ENCODE data around the gene EYS.

The EYS gene

DNA sequence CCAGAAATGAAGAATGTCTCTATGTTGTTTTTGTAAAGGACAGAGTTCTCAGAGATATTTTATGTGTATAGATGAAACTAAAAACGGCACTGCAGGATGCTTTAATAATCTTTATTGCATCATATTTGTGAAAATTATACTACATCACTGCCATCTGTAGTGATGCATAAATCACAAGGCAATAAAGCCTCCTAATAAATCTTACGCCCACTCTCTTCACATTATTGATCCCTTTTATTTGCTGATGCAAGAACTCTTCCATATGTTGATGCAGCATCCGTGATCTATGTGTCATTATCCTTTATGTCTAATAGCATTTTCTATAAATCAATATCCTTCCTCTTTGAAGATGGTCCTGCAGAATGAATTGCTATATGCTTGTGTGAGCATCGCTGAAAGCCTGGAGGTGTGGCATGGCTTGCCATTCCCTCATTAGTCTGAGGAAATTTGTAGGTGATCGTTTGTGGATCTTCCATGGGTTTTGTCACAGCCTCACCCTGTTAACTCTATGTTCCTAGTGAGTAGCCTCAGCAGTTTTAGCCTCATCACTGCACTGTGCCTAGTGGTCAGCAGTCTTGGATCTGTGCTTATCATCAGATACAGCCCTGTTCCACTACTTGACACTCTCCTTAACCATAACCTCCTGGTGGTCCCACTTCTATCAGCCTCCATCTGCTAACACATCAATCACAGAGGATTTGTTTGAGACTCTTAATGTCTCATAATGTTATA, 983.5 kb downstream of the EYS start:
- H3K27me3 Mint-ChIP-seq: no peaks in the 10 kb centered on the region

GRCh38 chr6:64721865-64722264, 985.2 kb downstream of the EYS start:
- Mint-ChIP-seq H3K9me3 (peaks cover 7 to 16% of the 10 kb centered on the region in 2 donors), H3K4me1 (no peaks in the 10 kb centered on the region)
- DNase-seq: no peak

More for the DNA sequence above, 983.5 kb downstream of the EYS start:
- no peak overlapping the region for H3K27ac Mint-ChIP-seq
- DNase-seq (no peak), ATAC-seq (no peak)
- no peaks in the 10 kb centered on the region for H3K4me1 Mint-ChIP-seq
- H3K4me3 Mint-ChIP-seq: no peak overlapping the region
- peaks cover 7 to 16% of the 10 kb centered on the region in 2 donors for H3K9me3 Mint-ChIP-seq

GRCh38 chr6:64717281-64717680, 989.7 kb downstream of the EYS start:
- Mint-ChIP-seq H3K27ac (no peak overlapping the region), H3K9me3 (peaks cover 0 to 9% of the 10 kb centered on the region in 2 donors), H3K27me3 (no peaks in the 10 kb centered on the region)

More at GRCh38 chr6:64721865-64722264, 985.2 kb downstream of the EYS start:
- Mint-ChIP-seq H3K4me3 (no peak overlapping the region), H3K27ac (no peak overlapping the region), H3K27me3 (no peaks in the 10 kb centered on the region)
- no peak for ATAC-seq

GRCh38 chr6:64715624-64716023, 991.4 kb downstream of the EYS start:
- Mint-ChIP-seq H3K27ac (no peak overlapping the region), H3K27me3 (no peaks in the 10 kb centered on the region), H3K4me3 (no peak overlapping the region), H3K4me1 (no peaks in the 10 kb centered on the region), H3K9me3 (peaks cover 0 to 8% of the 10 kb centered on the region in 2 donors)
- ATAC-seq (no peak), DNase-seq (no peak)

More at GRCh38 chr6:64717281-64717680, 989.7 kb downstream of the EYS start:
- Mint-ChIP-seq H3K4me1 (no peaks in the 10 kb centered on the region), H3K4me3 (no peak overlapping the region)
- ATAC-seq (no peak), DNase-seq (no peak)

GRCh38 chr6:64714073-64714472, 993.0 kb downstream of the EYS start:
- Mint-ChIP-seq H3K4me1 (no peaks in the 10 kb centered on the region), H3K27me3 (no peaks in the 10 kb centered on the region), H3K9me3 (no peaks in the 10 kb centered on the region), H3K4me3 (no peak overlapping the region), H3K27ac (no peak overlapping the region)
- DNase-seq: no peak
- ATAC-seq: no peak

DNA sequence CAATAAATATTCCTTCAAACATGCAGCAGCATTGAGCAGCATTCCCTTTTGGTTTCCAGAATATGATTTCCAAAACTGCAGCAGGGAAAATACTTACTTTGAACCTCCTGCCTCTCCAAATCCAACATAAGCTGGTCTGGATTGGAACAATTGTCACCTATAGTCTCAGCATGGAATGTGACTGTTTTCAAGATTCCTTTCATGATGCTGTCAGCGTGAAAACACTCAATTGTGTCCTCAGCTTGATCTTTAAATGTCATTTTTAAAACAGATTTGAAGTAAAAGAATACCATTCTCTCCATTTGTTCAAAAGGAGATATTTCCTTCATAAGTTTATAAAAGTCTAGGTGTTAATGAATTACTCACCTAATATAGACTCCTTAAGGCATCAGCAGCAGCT, 993.9 kb downstream of the EYS start:
- H3K9me3 Mint-ChIP-seq: no peaks in the 10 kb centered on the region

GRCh38 chr6:64712606-64713005, 994.4 kb downstream of the EYS start:
- Mint-ChIP-seq H3K9me3 (no peaks in the 10 kb centered on the region), H3K27me3 (no peaks in the 10 kb centered on the region), H3K27ac (no peak overlapping the region), H3K4me3 (no peak overlapping the region), H3K4me1 (no peaks in the 10 kb centered on the region)
- ATAC-seq (no peak), DNase-seq (no peak)

More for the DNA sequence above, 993.9 kb downstream of the EYS start:
- DNase-seq (no peak), ATAC-seq (no peak)
- Mint-ChIP-seq H3K27ac (no peak overlapping the region), H3K4me3 (no peak overlapping the region), H3K27me3 (no peaks in the 10 kb centered on the region), H3K4me1 (no peaks in the 10 kb centered on the region)

- Mint-ChIP-seq H3K4me1 (no peaks in the 10 kb centered on the region), H3K27ac (no peak overlapping the region), H3K9me3 (peaks cover 5 to 16% of the 10 kb centered on the region in 2 donors), H3K27me3 (no peaks in the 10 kb centered on the region), H3K4me3 (no peak overlapping the region)
- no peak for DNase-seq
- ATAC-seq: no peak
Measured at GRCh38 chr6:64703922-64704321, 1003.1 kb downstream of the EYS start.

DNA sequence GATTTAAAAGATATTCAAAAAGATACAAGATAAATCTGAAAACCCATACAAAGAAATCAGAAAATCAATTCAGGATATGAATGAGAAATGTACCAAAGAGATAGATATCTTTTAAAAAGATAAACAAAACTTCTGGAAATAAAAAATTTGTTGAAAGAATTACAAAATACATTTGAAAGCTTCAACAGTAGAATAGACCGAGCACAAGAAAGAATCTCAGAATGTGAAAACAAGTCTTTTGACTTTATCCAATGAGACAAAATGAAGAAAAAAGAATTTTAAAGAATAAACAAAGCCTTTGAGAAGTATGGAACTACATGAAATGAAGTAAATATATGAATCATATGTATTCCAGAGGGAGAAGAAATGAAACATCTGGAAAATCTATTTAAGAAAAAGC, 1011.0 kb downstream of the EYS start:
- peaks cover 7 to 12% of the 10 kb centered on the region in 2 donors for H3K9me3 Mint-ChIP-seq
- no peaks in the 10 kb centered on the region for H3K4me1 Mint-ChIP-seq
- DNase-seq (no peak), ATAC-seq (no peak)
- H3K27me3 Mint-ChIP-seq: no peaks in the 10 kb centered on the region
- no peak overlapping the region for H3K27ac Mint-ChIP-seq
- no peak overlapping the region for H3K4me3 Mint-ChIP-seq

- no peak for ATAC-seq
- H3K4me3 Mint-ChIP-seq: no peak overlapping the region
- no peak overlapping the region for H3K27ac Mint-ChIP-seq
- peaks cover 3 to 11% of the 10 kb centered on the region in 2 donors for H3K9me3 Mint-ChIP-seq
- DNase-seq: no peak
- no peaks in the 10 kb centered on the region for H3K27me3 Mint-ChIP-seq
- no peaks in the 10 kb centered on the region for H3K4me1 Mint-ChIP-seq
Measured at GRCh38 chr6:64694356-64694755, 1012.7 kb downstream of the EYS start.

GRCh38 chr6:64691064-64691463, 1016.0 kb downstream of the EYS start:
- DNase-seq: no peak
- Mint-ChIP-seq H3K4me1 (no peaks in the 10 kb centered on the region), H3K27ac (no peak overlapping the region), H3K27me3 (no peaks in the 10 kb centered on the region), H3K4me3 (no peak overlapping the region), H3K9me3 (peaks cover 6 to 9% of the 10 kb centered on the region in 2 donors)
- ATAC-seq: no peak

DNA sequence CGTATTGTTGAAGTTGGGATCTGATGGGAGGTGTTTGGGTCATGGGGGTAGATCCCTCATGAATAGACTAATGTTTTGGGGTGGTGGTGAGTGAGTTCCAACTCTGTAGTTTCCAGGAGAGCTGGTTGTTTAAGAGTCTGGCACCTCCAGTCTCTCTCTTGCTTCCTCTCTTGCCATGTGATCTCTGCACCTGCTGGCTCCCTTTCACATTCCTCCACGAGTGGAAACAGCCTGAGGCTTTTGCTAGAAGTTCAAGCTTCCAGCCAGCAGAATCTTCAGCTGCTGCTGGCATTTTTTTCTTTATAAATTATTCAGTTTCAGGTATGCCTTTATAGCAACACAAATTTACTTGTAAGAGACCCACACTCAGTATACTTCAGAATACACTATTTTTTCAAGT, 1021.6 kb downstream of the EYS start:
- no peak overlapping the region for H3K4me3 Mint-ChIP-seq
- ATAC-seq: no peak

GRCh38 chr6:64683682-64684081, 1023.3 kb downstream of the EYS start:
- H3K27ac Mint-ChIP-seq: no peak overlapping the region
- H3K9me3 Mint-ChIP-seq: peaks cover 13 to 27% of the 10 kb centered on the region in 2 donors
- no peaks in the 10 kb centered on the region for H3K27me3 Mint-ChIP-seq
- H3K4me1 Mint-ChIP-seq: no peaks in the 10 kb centered on the region
- H3K4me3 Mint-ChIP-seq: no peak overlapping the region
- no peak for DNase-seq
- ATAC-seq: no peak

More for the DNA sequence above, 1021.6 kb downstream of the EYS start:
- Mint-ChIP-seq H3K27ac (no peak overlapping the region), H3K27me3 (no peaks in the 10 kb centered on the region), H3K9me3 (peaks cover 13 to 21% of the 10 kb centered on the region in 2 donors), H3K4me1 (no peaks in the 10 kb centered on the region)
- DNase-seq: no peak

GRCh38 chr6:64681416-64682160, 1025.4 kb downstream of the EYS start:
- ATAC-seq (no peak), DNase-seq (no peak)
- no peak overlapping the region for H3K27ac Mint-ChIP-seq
- peaks cover 7 to 18% of the 10 kb centered on the region in 2 donors for H3K9me3 Mint-ChIP-seq
- H3K4me1 Mint-ChIP-seq: no peaks in the 10 kb centered on the region
- H3K4me3 Mint-ChIP-seq: no peak overlapping the region
- H3K27me3 Mint-ChIP-seq: no peaks in the 10 kb centered on the region

DNA sequence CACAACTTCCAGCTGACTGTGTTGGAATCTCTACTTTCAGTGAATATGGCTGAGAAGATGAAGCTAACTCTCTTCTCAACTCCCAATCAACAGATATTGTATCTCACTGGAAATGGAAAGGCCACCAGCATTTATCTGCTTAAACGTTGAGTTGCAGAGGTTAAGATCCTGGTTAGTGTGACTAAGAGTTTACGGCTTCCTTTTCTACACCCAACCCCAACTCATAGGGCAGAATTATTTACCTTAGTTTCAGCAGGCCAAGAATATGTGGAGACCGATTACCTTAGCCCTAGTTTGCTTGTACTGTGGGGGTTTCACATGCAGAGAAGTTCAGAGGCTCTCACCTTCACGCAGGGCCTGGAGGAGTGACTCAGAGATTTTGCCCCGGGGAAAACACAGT, 1026.6 kb downstream of the EYS start:
- ATAC-seq: no peak
- Mint-ChIP-seq H3K9me3 (peaks cover 7 to 18% of the 10 kb centered on the region in 2 donors), H3K27ac (no peak overlapping the region), H3K27me3 (no peaks in the 10 kb centered on the region), H3K4me3 (no peak overlapping the region), H3K4me1 (no peaks in the 10 kb centered on the region)
- DNase-seq: no peak

GRCh38 chr6:64679416-64679815, 1027.6 kb downstream of the EYS start:
- no peaks in the 10 kb centered on the region for H3K27me3 Mint-ChIP-seq
- no peaks in the 10 kb centered on the region for H3K4me1 Mint-ChIP-seq
- H3K4me3 Mint-ChIP-seq: no peak overlapping the region
- ATAC-seq: no peak
- peaks cover 7 to 18% of the 10 kb centered on the region in 2 donors for H3K9me3 Mint-ChIP-seq
- H3K27ac Mint-ChIP-seq: no peak overlapping the region
- DNase-seq: no peak
